HT1080 (cell line): ENCODE results near the gene NPFFR2. TPM values are rescaled to one million over a fixed set of nuclear protein-coding genes. Genes with fewer than 3 reads are reported as not detected.
"Not testable (repeated sequence)": the region's sequence is repeated elsewhere in the genome, so short reads cannot be mapped to it uniquely, and the experiment has no call there.

Experiments
- DNase-seq: peaks from one replicate; pipeline ENCODE4 v3.0.0-alpha.2; 2015; ENCODE audit warnings: low read depth
- polyA plus RNA-seq, 2 experiments: library from polyadenylated mRNA; depleted of rRNA; stranded (reverse); fragments of >200 nt; gene quantifications; 2 replicates each; pipeline ENCODE4 v1.2.3, GENCODE V29; 2015
- total RNA-seq: library from RNA; depleted of rRNA; stranded (reverse); fragments of >200 nt; shearing (Covaris generic); gene quantifications from 2 replicates; pipeline ENCODE4 v1.2.3, GENCODE V29; 2014; rRNA removed

NPFFR2 gene
- total RNA-seq, result 8.3 and 13.6 TPM in 2 replicates
- 11.7 and 13.8 TPM in 2 replicates for polyA plus RNA-seq (2015; cell fraction: cytosol; rRNA removed)
- 4.8 and 6.0 TPM in 2 replicates for polyA plus RNA-seq (2015; cell fraction: nucleus; rRNA removed)

DNA sequence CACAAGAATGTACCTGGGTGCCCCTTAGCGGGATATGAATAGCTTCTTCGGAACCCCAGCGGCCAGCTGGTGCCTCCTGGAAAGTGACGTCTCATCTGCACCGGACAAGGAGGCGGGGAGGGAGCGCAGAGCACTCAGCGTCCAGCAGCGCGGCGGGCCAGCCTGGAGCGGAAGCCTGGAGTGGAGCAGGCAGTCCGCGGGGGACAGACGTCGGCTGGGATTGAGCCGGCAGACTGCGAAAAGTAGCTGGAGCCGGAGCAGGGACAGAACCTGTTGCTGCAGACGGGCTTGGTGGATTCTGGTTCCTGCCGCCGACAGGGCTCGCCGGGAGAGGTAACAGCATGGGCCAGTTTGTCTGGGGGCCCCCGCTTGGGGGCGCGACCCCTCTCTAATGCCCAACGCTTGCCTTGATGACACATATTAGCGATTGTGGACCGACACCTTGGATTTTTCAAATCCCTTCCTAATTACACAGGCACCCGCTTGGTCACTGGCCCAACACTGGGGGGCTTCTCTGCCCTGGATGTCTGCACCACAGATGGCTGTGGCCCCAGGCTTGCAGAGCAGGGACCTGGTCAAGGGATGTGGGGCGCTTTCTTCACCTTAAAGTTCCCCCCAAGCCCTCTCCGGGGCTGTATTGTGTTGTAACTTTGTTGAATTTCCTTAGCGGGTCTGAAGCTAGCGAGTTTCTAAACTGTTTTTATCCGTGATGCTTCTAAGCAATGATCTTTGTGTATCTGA lies at the start of gene NPFFR2:
TSS of gene NPFFR2 (plus strand) at position 133 of the 741 bp plus-strand sequence. CDS start 96,592 bp downstream, outside the sequence.
- DNase-seq, result peak; percentile 72

DNA sequence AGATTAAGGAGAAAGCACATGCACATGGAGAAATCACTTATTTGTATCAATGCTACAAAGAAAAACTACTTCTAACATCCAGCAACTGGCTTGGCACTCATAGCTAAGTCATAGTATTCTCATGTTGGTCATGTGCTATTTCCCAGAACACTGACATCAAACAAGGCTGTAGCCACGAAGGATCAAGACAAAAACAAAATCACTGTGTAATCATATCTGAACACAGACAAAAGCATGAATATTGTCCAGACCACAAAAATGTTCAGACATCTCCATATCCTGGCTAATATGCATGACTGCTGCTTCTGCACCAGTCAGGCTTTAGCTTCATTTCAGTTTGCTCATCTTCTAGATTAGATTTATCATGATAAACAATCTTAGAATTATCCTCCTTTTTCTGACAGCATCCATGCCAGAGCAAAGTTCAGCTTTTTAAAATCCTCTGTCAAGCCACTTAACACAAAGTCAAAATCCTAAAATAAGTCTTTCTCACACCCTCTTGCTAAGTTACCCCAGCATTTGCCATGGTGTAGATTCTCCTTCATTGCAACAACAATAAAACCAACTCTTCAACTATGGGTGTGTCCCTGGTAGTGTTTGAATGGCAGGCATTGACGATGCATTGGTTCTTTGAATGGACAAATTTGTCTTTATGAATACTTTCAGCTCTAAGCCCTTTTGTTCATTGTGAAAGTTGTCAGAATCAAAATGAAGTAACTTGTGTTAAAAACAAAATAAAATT lies 39.1 kb upstream of the NPFFR2 start:
- peak; percentile 17 for DNase-seq

DNA sequence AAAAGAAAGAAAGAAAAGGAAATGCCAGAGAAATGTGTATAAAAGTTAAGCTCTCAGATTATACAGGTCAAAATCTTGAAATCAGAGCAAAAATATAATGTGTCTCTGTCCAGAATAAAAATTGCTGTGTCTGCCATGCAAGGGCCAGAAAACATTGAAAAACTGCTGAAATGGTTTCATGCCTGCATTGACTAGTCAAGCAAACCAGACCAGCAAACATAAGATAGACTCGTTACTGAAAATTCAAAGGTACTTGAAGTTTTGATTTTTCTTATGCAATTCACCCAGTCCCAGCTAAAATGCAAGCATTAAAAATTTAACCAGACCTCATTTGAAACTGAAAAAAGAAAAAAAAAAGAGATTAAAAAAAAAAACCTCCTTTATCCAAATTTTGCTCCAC lies 37.2 kb upstream of the NPFFR2 start:
- no peak for DNase-seq

DNA sequence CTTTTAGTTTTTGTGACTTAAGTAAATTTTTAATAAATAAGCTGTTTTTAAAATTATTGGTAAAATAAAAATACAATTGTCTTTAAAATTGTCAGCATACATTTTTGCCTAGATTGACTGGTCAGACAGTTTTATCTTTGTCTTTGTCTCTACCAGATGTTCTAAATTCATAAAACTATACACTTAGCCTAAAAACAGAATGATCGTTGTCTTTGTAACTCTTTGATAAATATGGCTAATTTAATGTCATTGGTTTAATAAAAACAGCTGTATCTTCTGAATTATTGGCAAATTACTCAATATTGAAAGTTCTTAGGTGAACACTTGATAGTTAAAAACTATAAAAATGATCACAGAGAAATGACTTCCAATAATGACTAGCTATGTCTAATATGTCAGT lies 36.5 kb upstream of the NPFFR2 start:
- no peak for DNase-seq

DNA sequence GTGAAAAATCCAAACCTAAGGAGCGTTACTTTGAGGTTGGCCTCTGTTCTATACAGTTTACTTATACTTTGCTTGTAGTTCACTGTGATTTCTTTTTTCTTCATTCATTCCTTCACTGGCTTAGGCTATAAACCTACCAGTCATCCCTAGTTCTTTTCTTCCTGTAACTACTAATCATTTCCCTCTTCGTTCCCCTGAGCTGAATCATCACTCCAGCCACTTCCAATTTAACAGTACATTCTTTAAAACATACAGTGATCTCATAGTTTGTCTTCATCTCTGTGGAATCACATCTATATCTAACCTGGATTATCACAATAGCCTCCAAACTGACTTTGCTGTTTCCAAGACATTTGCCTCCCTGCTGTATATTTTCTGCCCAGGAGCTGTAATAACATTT lies 25.2 kb upstream of the NPFFR2 start:
- DNase-seq, result peak; percentile 95

DNA sequence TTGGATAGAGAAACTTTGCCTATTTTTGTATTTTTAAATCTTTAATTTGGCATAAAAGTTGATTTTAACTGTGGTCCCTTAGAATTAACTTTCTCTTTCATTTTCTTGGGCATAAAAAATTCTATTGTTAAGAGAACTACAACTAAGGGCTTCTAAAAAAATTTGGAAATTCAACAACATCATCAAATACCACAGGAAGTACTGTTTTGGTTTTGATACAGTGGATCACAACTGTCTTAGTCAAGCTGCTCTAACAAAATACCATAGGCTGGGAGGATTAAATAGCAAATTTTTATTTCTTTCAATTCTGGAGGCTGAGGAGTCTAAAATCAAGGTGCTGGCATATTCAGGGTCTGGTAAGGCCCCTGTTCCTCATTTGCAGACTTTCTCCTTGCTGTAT lies 19.9 kb upstream of the NPFFR2 start:
- no peak for DNase-seq

DNA sequence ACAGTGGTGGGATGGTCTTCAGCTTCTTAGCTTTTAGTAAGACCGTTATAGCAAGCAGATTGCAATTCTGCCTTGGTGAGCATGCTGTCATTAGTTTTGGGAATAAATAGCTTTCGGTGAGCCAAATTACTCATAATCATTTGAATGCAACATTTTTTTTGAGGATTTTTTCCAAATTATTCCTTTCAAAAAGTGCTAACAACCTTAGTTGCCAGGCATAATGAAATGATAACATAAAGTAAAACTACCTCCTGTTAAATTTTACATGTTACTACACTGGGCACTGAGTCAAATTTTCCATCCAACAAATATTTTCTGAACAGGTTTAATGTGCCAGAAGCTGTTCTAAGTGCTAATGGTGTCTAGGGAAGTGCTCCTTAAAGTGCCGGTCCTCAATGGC lies 15.8 kb upstream of the NPFFR2 start:
- no peak for DNase-seq

DNA sequence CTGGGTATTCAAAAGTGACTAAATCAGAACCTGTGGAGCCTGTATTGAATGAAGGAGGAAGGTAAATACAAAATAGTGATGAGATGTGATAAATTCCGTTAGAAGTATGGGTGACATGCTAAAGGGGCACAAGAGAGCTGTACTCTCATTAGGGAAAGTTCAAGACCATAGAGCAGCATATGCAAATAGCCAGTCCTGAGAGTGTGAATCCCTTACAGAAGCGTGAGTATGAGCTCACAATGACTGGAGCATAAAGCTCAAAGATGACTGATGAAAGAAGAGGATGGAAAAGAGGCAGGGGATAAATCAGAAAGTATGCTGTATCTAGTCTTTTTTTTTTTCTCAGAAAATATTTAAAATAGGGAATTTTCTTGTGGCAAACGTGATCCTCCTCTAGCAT lies 12.1 kb upstream of the NPFFR2 start:
- no peak for DNase-seq

DNA sequence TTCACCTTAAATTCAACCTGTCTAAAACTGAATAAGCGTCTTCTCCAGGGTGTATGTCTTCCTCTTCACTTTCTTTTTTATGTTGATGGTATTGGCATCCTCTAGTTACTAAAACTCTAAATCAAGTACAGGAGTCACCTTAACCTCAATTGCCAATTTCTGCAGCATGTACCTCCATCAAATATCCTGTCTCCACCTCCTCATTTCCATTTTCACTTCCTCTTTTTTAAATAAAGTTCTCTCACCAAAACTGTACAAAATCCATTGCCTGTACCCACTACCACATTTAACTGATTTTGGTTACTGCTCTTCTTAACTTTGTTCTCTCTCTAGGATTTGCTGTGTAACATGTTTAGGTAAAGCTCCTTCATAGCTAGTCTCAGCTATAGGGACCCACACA lies 9.2 kb upstream of the NPFFR2 start:
- no peak for DNase-seq

DNA sequence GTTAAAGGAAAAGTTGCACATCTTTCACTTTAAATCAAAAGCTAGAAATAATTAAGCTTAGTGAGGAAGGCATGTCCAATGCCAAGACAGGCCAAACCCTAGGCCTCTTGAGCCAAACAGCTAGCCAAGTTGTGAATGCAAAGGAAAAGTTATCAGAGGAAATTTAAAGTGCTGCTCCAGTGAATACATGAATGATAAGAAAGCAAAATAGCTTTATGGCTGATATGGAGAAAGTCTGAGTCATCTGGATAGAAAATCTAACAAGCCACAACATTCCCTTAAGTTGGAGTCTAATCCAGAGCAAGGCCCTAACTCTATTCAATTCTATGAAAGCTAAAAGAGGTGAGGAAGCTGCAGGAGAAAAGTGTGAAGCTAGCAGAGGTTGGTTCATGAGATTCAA lies 23.8 kb downstream of the NPFFR2 start:
- no peak for DNase-seq

DNA sequence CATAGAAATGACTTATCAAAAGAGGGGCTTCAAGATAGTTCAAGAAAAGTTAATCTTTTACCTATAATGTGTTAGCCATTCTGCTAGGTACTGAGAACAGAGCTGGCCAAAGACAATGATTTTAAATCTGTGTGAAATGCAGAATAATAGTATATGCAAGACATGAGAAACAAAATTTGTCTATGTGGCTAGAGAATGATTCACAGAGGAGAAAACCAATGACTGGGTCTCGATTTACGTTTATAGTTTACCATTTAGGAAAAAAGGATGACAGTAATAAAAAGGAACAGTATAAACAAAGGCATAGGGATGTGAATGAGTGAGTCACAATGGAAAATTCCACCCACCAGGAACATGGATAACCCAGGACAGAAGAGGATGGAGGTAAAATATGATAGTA lies 31.9 kb downstream of the NPFFR2 start:
- peak; percentile 44 for DNase-seq

DNA sequence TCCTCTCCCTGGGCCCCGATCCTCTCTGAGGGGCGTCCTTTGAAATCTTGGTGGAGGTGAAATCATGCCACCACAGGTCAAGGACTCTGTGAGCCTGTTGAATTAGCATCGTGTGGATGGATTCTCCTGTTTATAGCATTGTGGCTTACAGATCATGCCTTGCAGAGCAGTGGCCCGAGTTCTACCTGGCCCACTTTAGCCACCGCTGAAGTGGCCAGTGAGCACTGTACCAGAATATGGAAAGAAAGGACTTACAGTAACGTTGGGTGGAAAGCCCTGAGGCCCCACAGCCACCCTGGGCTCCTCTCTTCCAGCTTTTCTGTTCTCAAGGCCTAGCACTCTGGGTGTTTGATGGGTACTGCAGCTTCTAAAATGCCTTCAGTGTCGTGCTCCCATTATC lies 35.3 kb downstream of the NPFFR2 start:
- no peak for DNase-seq

DNA sequence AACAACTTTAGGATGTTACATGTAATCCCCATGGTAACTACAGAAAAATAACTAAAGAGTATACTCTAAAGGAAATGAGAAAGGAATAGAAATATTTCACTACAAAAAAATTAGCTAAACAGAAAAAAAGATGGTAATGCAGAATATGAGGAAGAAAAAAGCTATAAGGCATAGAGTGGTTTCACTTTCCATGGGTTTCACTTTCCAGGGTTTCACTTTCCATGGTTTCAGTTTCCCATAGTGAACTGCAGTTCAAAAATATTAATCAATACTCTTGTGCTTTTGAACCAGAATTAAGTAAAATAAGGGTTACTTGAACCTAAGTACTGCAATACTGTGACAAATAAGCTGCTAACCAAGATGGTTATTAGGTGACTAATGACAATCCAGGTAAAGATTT lies 42.0 kb downstream of the NPFFR2 start:
- no peak for DNase-seq

DNA sequence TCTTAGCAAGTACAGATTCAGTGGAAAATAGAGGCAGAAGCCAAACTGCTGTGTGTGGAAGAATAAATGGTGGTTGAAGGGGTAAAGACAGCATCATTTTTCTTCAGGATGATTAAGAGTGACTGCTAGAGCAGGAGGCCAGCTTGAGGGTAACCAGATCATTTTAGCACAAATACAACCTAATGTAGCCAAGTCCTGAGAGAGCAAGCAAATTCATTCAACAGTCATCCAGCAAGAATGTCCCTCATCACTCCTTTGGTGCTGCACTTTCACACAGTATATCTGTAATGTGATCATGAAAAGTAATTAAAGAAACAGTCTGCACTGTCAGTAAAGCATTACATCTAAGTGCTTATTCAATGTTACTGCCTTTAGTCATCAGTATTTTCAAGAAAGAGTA lies 44.8 kb downstream of the NPFFR2 start:
- DNase-seq, result peak; percentile 79

DNA sequence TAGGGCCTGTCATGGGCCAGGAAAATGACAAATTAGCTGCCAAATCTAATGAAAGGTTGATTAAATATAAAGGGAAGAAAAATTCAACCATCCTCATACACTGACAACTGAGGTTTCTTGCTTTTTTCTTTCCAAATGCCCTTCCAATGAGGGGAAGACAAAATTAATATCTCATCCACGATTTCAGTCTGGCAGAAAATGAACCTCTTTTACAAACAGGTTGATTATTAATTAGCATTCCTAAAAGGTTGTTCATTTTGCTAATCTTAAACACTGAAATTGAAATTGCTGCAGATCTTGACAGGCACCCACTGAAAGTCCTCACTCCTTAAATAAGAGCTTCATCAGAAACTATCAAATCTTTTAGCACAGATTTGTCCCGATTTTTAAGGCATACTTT lies 45.5 kb downstream of the NPFFR2 start:
- DNase-seq, result no peak

DNA sequence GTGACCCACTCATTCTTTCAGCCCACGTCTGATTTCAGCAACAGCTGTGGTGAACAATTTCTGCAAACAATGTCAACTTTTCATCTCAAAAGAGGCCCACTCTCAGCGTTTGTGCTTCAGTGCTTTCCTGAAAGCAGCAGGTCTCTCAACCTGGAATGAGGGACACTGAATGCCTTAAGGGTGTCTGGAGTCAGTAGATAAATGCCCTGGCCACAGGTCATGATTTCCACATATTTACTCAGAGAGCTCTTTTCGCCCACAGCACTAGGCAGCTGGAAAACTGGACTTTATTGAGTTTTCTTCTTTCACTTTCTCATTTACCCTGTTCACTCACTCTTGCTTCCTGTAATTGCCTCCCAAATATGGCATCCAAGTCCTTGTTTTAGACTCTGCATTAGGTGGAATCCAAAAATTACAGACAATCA lies 52.8 kb downstream of the NPFFR2 start:
- DNase-seq, result no peak

DNA sequence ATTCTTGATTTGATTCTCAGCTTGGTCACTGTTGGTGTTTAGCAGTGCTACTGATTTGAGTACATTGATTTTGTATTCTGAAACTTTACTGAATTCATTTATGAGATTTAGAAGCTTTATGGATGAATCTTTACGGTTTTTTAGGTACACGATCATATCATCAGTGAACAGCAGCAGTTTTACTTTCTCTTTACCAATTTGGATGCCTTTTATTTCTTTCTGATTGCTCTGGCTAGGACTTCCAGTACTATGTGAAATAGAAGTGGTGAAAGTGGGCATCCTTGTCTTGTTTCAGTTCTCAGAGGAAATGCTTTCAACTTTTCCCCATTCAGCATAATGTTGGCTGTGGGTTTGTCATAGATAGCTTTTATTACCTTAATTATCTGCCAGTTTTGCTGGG lies 58.8 kb downstream of the NPFFR2 start:
- DNase-seq, result not testable (repeated sequence)

DNA sequence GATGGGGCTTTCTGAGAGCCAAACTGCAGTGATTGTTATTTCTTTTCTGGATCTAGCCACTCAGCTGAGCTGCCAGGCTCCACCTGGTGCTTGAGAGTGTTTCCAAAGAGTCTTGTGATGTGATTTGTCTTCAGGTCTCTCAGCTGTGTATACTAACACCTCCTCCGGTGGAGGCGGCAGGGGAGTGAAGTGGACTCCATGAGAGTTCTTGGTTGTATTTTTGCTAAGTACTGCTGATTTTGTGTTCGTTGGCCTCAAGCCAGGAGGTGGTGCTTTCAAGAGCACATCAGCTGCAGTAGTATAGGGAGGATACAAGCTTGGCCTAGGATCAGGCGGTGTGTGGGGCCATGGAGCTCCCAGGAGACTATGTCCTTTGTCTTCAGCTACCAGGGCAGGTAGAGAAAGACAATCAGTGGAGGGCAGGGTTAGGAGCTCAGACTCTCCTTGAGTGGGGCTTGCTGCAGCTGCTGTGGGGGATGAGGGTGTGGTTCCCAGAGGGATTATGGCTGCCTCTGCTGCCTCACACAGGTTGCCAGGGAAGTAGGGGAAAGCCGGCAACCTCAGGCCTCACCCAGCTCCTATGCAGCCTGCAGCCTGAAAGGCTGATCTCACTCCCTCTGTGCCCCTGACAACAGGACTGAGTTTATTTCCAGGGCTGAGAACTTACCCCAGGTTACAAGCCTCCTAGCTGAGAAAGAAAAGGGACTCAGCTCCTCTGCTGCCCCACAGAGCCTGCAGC lies 62.4 kb downstream of the NPFFR2 start:
- DNase-seq, result no peak

DNA sequence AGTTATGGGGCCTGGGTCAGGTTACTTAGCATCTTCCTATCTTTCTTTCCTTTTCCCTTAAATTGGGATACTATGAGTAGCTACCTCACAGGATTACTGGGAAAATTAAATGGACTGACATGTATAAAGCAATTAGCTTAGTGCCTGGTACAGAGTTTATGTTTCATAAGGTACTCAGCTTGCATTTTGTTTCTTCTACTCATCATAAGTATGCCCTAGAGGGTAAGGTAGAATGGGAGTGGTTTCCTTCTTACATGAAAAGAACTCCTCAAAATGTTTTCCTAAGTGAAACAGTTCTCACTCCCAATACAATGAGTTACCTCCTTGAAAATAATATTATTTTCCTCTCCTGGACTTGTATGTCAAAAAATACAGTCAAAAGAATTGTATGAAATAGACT lies 75.7 kb downstream of the NPFFR2 start:
- DNase-seq, result no peak

DNA sequence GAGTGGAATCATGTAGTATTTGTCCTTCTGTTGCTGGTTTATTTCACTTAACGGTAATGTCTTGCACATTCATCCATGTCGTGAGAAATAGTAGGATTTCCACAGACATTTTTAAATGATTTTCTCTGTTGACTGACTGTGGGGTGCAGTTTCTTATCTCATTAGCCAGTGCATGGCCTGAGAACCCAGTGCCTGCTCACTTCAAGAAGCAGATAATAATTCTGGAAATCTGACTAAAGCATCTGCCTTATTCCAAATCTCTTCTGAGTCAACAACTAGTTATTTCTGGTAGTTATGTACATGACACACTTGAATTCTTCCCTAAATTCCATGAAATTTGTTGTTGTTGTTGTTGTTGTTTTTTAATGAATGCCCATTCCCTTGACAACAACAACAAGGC lies 77.6 kb downstream of the NPFFR2 start:
- DNase-seq, result no peak

DNA sequence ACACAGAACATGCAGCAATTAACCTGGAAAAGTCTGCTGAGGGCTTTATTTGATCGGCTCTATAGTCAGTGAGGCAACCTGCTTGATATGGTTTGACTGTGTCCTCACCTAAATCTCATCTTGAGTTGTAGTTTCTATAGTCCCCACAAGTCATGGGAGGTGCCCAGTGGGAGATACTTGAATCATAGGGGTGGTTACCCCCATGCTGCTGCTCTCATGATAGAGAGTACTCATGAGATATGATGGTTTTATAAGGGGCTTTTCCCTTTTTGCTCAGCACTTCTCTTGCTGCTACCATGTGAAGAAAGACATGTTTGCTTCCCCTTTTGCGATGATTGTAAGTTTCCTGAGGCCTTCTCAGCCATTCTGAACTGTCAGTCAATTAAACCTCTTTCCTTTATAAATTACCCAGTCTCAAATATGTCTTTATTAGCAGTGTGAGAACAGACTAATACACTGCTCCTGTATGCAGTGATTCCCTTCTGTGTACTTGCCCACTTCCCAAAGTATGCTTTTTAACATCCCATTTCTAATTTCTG lies 78.2 kb downstream of the NPFFR2 start:
- no peak for DNase-seq

DNA sequence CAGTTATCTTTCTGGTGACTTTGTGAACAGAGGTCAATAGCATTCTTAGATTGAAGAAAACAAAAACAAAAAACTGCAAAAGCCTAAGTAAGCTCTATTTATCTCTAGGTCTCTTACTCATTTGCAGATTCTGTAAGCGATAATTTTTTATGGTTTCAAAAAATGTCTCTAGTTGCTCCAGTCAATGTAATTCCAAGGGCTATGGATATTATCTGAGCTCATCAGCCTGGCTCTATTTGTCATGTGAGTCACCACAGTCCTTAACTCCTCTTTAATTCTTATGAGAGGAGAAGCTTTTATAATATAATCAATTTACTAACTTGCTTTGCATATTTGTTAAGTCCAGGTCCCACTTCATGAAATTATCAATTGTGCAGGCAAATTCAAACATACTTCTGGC lies 79.1 kb downstream of the NPFFR2 start:
- no peak for DNase-seq
